Measurements from ENCODE around the gene C11orf65. TPM values are rescaled to one million over a fixed set of nuclear protein-coding genes. Genes with fewer than 3 reads are reported as not detected.

The C11orf65 gene
- 0.35 and 0.91 TPM in 2 replicates for total RNA-seq
- long read RNA-seq, partial matches to known transcripts = 0 of 2 reads
- long read RNA-seq, other reads (novel, unspliced or antisense) = 2 of 2 reads

GRCh38 chr11:108467091-108467823 lies at the start of gene C11orf65:
Gene C11orf65 (minus strand): TSS chr11:108467529. CDS start chr11:108461559, 5,970 bp downstream.
- peaks cover 3% of the 10 kb centered on the region for H3K4me1 Mint-ChIP-seq (ENCODE audit: unreplicated experiment)
- peak within 1 kb of the TSS; percentile 100 for H3K27ac Mint-ChIP-seq (ENCODE audit: unreplicated experiment)
- no peak for TF ChIP-seq CTCF (IDR thresholded peaks at IDR 0.05)
- H3K27me3 Mint-ChIP-seq (ENCODE audit: unreplicated experiment) = no peaks in the 10 kb centered on the region
- no peaks in the 10 kb centered on the region for H3K9me3 Mint-ChIP-seq (ENCODE audit: unreplicated experiment)
- peaks cover 4% of the 10 kb centered on the region for H3K36me3 Mint-ChIP-seq (ENCODE audit: unreplicated experiment)
- DNase-seq (ENCODE audit: extremely low spot score, unreplicated experiment) = peak; percentile 98
- H3K4me3 Mint-ChIP-seq (ENCODE audit: unreplicated experiment) = peak within 1 kb of the TSS; percentile 95

- no peak overlapping the region for H3K27ac Mint-ChIP-seq (ENCODE audit: unreplicated experiment)
- H3K27me3 Mint-ChIP-seq (ENCODE audit: unreplicated experiment) = no peaks in the 10 kb centered on the region
- H3K9me3 Mint-ChIP-seq (ENCODE audit: unreplicated experiment) = no peaks in the 10 kb centered on the region
- H3K4me1 Mint-ChIP-seq (ENCODE audit: unreplicated experiment) = peaks cover 29% of the 10 kb centered on the region
- H3K36me3 Mint-ChIP-seq (ENCODE audit: unreplicated experiment) = no peaks in the 10 kb centered on the region
- H3K4me3 Mint-ChIP-seq (ENCODE audit: unreplicated experiment) = no peak overlapping the region
- no peak for DNase-seq (ENCODE audit: extremely low spot score, unreplicated experiment)
- TF ChIP-seq CTCF (IDR thresholded peaks at IDR 0.05) = no peak
These were observed 48.8 kb upstream of the C11orf65 start for GRCh38 chr11:108516125-108516524.

GRCh38 chr11:108512708-108513107 lies 45.4 kb upstream of the C11orf65 start:
- Mint-ChIP-seq H3K4me3 (ENCODE audit: unreplicated experiment) (no peak overlapping the region), H3K4me1 (ENCODE audit: unreplicated experiment) (peaks cover 29% of the 10 kb centered on the region), H3K9me3 (ENCODE audit: unreplicated experiment) (no peaks in the 10 kb centered on the region), H3K27ac (ENCODE audit: unreplicated experiment) (no peak overlapping the region), H3K27me3 (ENCODE audit: unreplicated experiment) (no peaks in the 10 kb centered on the region), H3K36me3 (ENCODE audit: unreplicated experiment) (no peaks in the 10 kb centered on the region)
- DNase-seq (ENCODE audit: extremely low spot score, unreplicated experiment) = no peak
- no peak for TF ChIP-seq CTCF (IDR thresholded peaks at IDR 0.05)

- no peaks in the 10 kb centered on the region for H3K27me3 Mint-ChIP-seq (ENCODE audit: unreplicated experiment)
- H3K9me3 Mint-ChIP-seq (ENCODE audit: unreplicated experiment) = no peaks in the 10 kb centered on the region
- no peak overlapping the region for H3K4me3 Mint-ChIP-seq (ENCODE audit: unreplicated experiment)
- peak overlapping the region; percentile 35 for H3K27ac Mint-ChIP-seq (ENCODE audit: unreplicated experiment)
- H3K4me1 Mint-ChIP-seq (ENCODE audit: unreplicated experiment) = peaks cover 29% of the 10 kb centered on the region
- no peak for TF ChIP-seq CTCF (IDR thresholded peaks at IDR 0.05)
- no peak for DNase-seq (ENCODE audit: extremely low spot score, unreplicated experiment)
- no peaks in the 10 kb centered on the region for H3K36me3 Mint-ChIP-seq (ENCODE audit: unreplicated experiment)
These were observed 44.6 kb upstream of the C11orf65 start for GRCh38 chr11:108511851-108512474.

All from osteocyte (in vitro differentiated cells).